ENCODE measurements around the gene AHSP. TPM values are rescaled to one million over a fixed set of nuclear protein-coding genes. Genes with fewer than 3 reads are reported as not detected.

Gene AHSP
- total and polyA plus RNA-seq, 4 donors, result 0.48 to 1,651 TPM; not detected in 2

DNA sequence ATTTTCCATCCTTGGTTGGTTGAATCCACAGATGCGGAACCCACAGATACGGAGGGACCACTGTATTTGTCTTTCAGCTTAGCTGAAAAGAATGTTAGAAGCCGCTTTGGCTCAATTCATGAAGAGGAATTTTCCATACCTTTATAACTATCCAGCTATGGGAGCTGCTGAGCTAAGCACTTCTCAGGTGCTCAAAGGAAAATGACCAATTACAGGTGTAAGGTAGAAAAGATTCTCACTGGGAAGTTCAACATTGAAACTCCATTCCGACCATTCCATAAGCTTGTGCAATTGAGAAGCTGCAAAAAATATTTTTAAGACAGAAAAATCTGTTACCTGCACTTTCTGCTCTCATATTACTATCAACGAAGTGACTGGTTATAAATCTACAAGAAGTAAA is 2.7 kb downstream of the AHSP start:
- Histone ChIP-seq H3K9ac (ENCODE audit: low read depth in 1 of 2, low read length in 2 of 2) (no peak overlapping the region), H3K4me1 (ENCODE audit: control insufficient read depth in 4 of 4, insufficient read depth in 4 of 4, low read length in 3 of 4) (no peaks in the 10 kb centered on the region), H3K9me3 (ENCODE audit: control insufficient read depth in 4 of 4, low read length in 3 of 4) (no peaks in the 10 kb centered on the region), H3K4me3 (ENCODE audit: low read depth in 1 of 3, low read length in 3 of 3) (no peak overlapping the region), H3K27me3 (ENCODE audit: control insufficient read depth in 4 of 4, insufficient read depth in 4 of 4, low read length in 3 of 4) (peaks cover 0 to 7% (median 2%) of the 10 kb centered on the region in 4 donors), H3K36me3 (ENCODE audit: control insufficient read depth in 4 of 4, insufficient read depth in 3 of 4, low read depth in 1 of 4, low read length in 3 of 4) (no peaks in the 10 kb centered on the region), H3K27ac (ENCODE audit: low read depth in 1 of 2, low read length in 2 of 2) (no peak overlapping the region)
- TF ChIP-seq, protein P1, sequence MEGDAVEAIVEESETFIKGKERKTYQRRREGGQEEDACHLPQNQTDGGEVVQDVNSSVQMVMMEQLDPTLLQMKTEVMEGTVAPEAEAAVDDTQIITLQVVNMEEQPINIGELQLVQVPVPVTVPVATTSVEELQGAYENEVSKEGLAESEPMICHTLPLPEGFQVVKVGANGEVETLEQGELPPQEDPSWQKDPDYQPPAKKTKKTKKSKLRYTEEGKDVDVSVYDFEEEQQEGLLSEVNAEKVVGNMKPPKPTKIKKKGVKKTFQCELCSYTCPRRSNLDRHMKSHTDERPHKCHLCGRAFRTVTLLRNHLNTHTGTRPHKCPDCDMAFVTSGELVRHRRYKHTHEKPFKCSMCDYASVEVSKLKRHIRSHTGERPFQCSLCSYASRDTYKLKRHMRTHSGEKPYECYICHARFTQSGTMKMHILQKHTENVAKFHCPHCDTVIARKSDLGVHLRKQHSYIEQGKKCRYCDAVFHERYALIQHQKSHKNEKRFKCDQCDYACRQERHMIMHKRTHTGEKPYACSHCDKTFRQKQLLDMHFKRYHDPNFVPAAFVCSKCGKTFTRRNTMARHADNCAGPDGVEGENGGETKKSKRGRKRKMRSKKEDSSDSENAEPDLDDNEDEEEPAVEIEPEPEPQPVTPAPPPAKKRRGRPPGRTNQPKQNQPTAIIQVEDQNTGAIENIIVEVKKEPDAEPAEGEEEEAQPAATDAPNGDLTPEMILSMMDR (IDR thresholded peaks at IDR 0.05; ENCODE audit: low read depth, low read length, missing input control), result no peak
- no peak for TF ChIP-seq RAD21 (IDR thresholded peaks at IDR 0.05)
- no peak for TF ChIP-seq GABPA (IDR thresholded peaks at IDR 0.05 in 1 of 2, conservative IDR thresholded peaks at IDR 0.05 in 1 of 2)
- TF ChIP-seq, protein P2, sequence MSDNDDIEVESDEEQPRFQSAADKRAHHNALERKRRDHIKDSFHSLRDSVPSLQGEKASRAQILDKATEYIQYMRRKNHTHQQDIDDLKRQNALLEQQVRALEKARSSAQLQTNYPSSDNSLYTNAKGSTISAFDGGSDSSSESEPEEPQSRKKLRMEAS (IDR thresholded peaks at IDR 0.05), result no peak
- TF ChIP-seq SP1 (IDR thresholded peaks at IDR 0.05), result no peak
- no peak for TF ChIP-seq TAF1 (conservative IDR thresholded peaks at IDR 0.05)
- no peak for TF ChIP-seq FOXA2 (IDR thresholded peaks at IDR 0.05)
- TF ChIP-seq YY1 (IDR thresholded peaks at IDR 0.05), result no peak
- no peak for TF ChIP-seq NR2F2 (IDR thresholded peaks at IDR 0.05)
- TF ChIP-seq, protein P3, sequence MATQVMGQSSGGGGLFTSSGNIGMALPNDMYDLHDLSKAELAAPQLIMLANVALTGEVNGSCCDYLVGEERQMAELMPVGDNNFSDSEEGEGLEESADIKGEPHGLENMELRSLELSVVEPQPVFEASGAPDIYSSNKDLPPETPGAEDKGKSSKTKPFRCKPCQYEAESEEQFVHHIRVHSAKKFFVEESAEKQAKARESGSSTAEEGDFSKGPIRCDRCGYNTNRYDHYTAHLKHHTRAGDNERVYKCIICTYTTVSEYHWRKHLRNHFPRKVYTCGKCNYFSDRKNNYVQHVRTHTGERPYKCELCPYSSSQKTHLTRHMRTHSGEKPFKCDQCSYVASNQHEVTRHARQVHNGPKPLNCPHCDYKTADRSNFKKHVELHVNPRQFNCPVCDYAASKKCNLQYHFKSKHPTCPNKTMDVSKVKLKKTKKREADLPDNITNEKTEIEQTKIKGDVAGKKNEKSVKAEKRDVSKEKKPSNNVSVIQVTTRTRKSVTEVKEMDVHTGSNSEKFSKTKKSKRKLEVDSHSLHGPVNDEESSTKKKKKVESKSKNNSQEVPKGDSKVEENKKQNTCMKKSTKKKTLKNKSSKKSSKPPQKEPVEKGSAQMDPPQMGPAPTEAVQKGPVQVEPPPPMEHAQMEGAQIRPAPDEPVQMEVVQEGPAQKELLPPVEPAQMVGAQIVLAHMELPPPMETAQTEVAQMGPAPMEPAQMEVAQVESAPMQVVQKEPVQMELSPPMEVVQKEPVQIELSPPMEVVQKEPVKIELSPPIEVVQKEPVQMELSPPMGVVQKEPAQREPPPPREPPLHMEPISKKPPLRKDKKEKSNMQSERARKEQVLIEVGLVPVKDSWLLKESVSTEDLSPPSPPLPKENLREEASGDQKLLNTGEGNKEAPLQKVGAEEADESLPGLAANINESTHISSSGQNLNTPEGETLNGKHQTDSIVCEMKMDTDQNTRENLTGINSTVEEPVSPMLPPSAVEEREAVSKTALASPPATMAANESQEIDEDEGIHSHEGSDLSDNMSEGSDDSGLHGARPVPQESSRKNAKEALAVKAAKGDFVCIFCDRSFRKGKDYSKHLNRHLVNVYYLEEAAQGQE (IDR thresholded peaks at IDR 0.05), result no peak
- WGBS, result 66% methylated on average over 5 of the region's 5 CpGs
- DNase-seq (ENCODE audit: low spot score), result no peak

DNA sequence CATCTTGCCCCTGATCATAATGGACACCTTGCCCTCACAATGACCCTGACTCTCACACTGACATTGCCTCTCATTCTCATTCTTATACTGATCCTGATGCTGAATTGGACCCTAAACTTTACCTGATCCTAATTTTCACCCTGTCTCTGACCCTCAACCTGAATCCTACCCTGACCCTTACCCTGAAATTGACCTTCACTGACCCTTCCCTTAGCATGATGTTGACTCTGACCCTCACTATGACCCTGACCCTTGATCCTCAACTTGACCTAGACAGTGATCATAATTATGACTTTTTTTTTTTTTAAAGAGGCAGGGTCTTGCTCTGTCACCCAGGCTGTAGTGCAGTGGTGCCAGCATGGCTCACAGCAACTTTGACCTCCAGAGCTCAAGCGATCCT is 3.4 kb downstream of the AHSP start:
- DNase-seq (ENCODE audit: low spot score), result no peak
- Histone ChIP-seq H3K4me1 (ENCODE audit: control insufficient read depth in 4 of 4, insufficient read depth in 4 of 4, low read length in 3 of 4) (no peaks in the 10 kb centered on the region), H3K36me3 (ENCODE audit: control insufficient read depth in 4 of 4, insufficient read depth in 3 of 4, low read depth in 1 of 4, low read length in 3 of 4) (no peaks in the 10 kb centered on the region), H3K9ac (ENCODE audit: low read depth in 1 of 2, low read length in 2 of 2) (no peak overlapping the region), H3K27me3 (ENCODE audit: control insufficient read depth in 4 of 4, insufficient read depth in 4 of 4, low read length in 3 of 4) (peaks cover 0 to 7% (median 2%) of the 10 kb centered on the region in 4 donors), H3K27ac (ENCODE audit: low read depth in 1 of 2, low read length in 2 of 2) (no peak overlapping the region), H3K9me3 (ENCODE audit: control insufficient read depth in 4 of 4, low read length in 3 of 4) (no peaks in the 10 kb centered on the region), H3K4me3 (ENCODE audit: low read depth in 1 of 3, low read length in 3 of 3) (no peak overlapping the region)
- TF ChIP-seq, protein P1 (IDR thresholded peaks at IDR 0.05; ENCODE audit: low read depth, low read length, missing input control), result no peak
- peak; percentile 34 for TF ChIP-seq NR2F2 (IDR thresholded peaks at IDR 0.05)
- WGBS, result 93% methylated on average over 1 of the region's 1 CpG
